ENCODE results near the gene SHCBP1L.

- TF ChIP-seq GATA2 (IDR thresholded peaks at IDR 0.05; ENCODE audit: low read depth, low read length) (no peak), GATA3 (IDR thresholded peaks at IDR 0.05; ENCODE audit: low read depth, low read length) (no peak)
These were observed 45.5 kb upstream of the SHCBP1L start for GRCh38 chr1:182998482-182998881.
